SHP77 treated with DMSO at 0.1 percent for 48 hours (cell line): ENCODE results near the gene SPAG9.
"Not testable (repeated sequence)": the region's sequence is repeated elsewhere in the genome, so short reads cannot be mapped to it uniquely, and the experiment has no call there.

Source experiments
- DNase-seq: peaks from one replicate; lab custom pipeline; 2025; lab: John Stamatoyannopoulos, UW

Gene SPAG9

DNA sequence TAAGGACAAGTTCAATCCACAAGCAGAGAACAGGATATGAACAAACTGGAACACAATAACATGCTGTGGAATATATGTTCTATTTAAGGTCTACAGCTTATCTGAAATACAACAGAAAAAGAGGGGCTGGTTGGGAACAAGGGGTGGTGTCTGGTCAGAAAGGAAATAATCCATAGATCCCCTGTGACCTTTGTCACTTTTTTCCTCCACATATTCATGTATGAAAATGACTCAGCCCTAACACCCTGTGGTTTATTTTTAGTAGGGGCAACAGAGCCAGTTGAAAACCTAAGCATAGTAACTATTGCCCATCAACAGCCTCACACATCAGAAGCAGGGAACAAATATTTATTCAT lies 12.3 kb upstream of the SPAG9 start:
- DNase-seq: no peak

DNA sequence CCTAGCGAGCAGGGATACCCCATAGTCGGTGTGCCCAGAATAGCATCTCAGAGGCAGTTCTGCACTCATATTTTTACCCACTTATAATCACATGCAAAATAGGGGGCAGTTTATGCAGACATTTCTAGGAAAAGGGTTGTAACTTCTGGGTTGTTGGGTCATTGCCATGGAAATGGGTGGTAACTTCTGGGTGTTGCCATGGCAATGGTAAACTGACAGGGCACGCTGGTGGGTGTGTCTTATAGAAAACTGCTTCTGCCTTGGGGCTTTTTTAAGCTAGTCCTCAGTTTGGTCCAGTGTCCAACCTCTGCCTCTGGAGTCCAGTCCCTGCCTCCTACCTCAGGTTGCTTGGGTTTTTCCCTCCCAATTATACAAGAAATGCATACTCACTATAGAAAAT lies 7.4 kb upstream of the SPAG9 start:
- no peak for DNase-seq

DNA sequence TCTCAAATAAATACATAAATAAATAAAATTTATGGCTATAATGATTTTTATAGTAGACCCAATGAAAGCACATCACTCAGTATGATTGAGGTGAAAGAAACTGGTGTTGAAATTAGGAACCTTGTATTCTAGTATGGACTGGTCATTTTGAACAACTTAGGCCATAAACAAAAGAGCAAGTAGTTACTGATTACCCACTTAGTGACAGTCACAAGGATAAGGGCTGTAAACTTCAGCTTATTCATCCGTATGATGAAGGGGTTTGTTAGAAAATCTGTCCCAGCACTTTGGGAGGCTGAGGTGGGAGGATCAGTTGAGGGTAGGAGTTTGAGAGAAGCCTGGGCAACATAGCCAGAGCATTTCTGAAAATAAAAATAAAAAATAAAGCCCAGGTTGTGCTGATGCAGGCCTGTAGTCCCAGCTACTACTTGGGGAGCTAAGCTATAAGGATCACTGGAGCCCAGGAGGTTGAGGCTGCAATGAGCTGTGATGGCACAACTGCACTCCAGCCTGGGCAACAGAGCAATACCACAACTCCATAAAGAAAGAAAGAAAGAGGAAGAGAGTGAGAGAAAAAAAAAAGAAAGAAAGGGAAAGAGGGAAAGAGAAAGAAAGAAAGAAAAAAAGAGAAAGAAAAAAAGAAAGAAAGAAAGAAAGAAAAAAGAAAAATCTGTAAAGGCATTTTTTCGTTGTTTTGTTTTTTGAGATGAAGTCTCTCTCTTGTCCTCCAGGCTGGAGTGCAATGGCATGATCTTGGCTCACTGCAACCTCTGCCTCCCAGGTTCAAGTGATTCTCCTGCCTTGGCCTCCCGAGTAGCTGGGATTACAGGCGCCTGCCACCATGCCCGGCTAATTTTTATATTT lies 4.2 kb upstream of the SPAG9 start:
- DNase-seq: no peak

DNA sequence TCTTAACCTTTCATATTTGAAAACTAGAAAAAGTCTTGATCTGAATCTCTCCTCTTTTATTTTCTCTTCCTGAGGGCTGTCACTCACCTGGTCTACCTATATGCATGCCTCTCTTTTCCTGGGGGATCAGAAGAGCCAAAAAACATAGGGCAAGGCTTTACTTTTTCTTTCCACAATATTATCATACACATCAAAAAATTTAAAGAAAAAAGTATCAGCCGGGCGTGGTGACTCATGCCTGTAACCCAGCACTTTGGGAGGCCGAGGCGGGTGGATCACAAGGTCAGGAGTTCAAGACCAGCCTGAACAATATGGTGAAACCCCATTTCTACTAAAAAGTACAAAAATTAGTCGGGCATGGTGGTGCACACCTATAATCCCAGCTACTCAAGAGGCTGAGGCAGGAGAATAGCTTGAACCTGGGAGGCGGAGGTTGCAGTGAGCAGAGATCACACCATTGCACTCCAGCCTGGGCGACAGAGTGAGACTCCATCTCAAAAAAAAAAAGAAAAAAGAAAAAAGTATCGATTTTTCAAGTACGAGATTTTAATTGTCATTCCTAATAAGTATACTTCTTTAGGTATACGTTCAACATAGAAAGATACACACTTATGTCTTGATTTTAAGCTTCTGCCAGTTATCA lies 1.9 kb upstream of the SPAG9 start:
- not testable (repeated sequence) for DNase-seq

DNA sequence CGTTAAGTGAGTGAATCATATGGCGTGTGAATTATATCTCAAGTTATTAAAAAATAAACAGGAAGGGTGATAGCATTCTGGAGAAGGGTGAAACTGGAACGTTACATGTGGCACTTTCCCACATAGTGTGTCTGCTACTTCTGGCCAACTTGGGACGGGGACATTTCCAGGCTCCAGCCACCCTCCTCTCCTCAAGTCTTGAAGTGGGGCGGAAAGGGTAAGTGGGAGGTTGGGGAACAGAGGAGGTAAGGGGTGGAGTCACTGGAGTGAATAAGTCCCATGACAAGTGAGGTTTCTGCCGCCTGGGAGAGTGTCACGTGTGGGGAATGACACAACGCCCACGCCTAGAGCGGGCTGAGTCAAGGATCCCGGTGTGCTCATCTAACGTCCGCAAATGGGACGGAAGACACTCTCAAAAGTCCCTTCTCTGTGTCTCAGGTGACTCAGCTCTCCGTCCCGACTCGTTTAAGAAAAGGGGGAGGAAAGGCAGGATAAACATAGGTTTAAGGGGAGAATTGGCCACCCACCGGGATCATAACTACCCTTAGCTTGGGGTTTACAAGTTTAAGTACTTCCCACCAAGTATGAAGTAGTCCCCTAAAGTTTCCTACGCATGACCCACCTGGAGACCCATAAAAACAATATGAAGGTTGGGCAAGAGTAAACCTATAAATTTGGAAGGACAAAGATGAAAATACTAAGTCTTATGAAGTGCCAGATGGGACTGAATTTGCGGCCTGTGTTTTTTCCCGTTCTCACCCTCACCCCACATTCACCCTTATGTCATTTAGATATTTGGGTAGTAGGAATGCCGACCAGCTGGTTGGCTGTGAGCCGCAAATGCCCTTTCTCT lies 1.2 kb upstream of the SPAG9 start:
- peak; percentile 54 for DNase-seq

DNA sequence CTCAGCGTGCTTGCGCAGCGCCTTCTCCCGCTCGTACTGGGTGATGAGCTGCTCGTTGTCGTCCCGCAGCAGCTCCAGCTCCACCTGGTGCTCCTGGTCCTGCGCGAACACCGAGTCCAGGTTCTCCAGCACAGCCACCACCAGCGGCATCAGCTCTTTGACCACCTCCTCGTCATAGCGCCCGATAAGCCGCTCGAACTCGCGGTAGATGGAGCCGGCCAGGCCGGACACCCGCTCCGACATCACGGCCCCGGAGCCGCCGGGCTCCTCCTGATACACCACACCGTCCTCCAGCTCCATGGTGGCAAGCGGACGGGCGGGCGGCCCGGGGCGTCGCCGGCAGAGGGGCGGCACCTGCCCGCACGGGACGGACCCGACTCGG lies 320 bp downstream of the SPAG9 start:
- peak; percentile 30 for DNase-seq

DNA sequence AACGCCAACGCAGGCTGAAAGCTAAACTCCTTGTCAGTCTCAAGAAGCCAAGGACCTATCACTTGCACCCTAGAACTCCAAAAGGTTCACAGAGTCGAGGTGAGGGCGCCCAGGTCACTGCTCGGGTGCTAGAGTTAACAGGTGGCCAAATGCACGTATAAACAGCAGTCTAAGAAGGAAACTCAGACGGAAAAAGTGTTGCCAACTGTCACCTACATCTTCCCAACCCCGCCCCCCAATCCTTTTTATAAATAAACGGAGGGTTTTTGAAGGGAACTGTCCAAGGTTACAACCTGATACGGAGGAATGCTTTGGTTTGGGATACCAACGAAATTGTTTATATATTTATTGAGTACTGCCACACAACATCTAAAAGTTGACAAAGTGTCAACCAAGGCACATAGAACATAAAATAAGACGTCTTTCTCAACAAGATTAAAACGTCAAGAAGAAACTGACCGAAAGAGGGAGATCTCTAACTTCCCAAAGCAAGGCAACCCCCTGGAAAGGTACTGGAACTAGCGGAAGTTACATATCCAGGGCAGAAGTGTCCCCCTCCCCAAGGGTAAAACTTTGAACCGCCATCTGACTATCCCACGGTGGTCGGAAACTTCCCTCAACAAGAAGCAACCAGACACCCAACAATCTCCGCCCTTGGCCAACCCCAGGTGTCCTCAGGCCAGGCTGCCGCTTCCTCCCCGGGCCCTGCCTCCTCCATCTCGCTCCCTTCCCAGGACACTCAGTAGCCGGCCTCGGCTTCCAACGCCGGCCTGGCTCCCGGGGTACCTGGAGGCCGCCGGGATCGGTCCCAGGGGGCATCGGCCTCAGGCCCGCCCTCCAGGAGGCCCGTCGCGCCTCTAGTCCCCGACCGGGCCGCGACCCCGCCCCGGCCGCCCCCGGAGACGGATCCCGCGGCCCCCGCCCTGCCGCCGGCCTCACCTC lies 982 bp downstream of the SPAG9 start:
- DNase-seq: no peak

DNA sequence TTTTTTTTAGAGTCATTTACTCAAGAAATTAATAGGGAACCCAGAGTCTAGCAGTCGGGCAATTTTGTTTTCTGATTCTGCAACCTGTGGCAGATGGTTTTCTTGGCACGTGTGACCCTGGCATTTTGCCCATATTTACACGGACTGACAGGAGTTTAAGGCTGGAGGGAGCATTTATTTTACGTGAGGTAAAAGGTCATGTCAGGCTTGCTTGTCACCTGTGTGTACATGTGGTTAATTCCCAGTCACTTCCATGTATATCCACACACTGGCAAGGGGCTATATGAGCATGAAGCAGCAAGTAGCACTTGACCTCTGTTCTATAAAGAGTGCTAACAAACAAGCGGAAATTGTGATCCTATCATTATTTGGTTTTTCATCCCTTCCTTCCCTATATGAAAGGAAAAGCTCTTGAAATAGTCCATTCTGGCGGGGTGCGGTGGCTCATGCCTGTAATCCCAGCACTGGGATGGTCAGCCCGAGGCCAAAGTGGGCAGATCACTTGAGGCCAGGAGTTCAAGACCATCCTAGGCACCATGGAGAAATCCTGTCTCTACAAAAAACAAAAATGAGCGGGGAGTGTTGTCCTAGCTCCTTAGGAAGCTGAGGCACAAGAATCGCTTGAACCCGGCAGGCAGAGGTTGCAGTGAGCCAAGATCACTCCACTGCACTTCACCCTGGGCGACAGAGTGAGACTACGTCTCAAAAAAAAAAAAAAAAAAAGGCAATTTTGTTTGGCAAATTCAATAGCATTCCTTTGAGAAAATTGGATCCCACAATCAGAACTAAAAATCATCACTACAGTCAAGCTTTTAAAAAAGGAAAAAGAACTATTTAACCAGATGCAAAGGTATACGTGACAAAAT lies 2.1 kb downstream of the SPAG9 start:
- peak; percentile 98 for DNase-seq

DNA sequence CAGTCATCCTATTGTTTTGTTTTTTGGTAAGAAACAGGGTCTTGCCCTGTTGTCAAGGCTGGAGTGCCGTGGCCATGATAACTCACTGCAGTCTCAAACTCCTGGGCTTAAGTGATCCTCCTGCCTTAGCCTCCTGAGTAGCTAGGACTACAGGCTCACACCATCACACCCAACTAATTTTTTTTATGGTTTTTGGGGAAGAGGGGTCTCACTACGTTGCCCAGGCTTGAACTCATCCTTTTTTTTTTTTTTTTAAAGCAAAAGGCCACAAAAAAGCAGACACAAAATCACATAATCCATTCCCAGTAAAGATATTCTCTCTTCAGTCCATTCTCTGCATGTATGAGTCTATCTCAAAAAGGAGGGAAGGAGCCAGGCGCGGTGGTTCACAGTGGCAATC lies 5.5 kb downstream of the SPAG9 start:
- no peak for DNase-seq

DNA sequence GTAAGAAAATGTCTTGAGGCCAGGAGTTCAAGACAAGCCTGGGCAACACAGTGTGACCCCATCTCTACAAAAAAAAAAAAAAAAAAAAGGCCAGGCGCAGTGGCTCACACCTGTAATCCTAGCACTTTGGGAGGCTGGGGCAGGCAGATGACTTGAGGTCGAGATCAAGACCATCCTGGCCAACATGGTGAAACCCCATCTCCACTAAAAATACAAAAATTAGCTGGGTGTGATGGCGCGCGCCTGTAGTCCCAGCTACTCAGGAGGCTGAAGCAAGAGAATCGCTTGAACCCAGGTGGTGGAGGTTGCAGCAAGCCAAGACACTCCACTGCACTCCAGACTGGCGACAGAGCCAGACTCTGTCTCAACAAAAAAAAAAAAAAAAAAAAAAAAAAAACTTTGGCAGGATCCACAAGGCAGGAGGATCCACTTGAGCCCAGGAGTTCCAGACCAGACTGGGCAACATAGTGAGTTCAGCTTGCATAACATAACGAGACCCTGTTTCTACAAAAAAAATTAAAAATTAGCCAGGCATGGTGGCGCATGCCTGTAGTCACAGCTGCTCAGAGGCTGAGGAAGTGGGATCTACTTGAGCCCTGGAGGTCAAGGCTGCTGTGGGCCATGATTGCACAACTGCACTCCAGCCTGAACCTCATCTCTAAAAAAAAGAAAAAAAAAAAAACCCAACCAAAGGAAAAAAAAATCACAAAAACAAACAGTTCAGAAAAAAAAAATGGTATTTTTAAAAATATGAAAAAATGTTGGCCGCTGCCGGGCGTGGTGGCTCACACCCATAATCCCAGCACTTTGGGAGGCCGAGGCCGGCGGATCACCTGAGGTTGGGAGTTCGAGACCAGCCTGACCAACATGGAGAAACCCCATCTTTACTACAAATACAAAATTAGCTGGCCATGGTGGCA lies 8.1 kb downstream of the SPAG9 start:
- DNase-seq: not testable (repeated sequence)

DNA sequence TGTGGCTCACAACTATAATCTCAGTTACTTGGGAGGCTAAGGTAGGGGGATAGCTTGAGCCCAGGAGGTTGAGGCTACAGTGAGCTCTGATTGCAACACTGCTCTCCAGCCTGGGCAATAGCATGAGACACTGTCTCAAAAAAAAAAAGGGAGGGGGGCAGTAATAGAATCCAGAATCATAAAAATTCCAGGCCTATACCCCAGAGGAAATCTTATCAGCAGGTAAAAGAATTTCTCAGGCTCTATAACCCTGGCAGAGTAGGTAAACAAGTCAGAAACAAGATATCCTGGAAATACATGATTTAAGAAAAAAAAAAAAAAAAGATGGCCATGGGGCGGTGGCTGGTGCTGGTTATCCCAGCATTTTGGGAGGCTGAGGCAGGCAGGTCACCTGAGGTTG lies 12.9 kb downstream of the SPAG9 start:
- DNase-seq: no peak

DNA sequence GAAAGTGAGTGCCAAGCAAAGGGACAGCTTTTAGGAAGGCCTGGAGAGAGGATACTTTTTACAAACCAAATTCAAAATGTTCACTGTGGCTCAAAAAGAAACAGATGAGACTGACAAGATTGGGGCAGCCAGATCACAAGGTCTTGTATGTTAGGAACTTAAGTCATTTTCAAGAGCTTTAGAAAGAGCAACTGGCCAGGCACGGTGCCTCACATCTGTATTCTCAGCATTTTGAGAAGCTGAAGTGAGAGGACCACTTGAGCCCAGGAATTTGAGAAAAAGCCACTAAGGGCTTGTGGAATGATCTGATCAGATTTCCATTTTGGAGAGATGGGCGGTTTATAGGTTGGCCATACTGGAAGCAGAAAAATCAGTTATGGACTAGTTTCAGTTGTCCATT lies 17.2 kb downstream of the SPAG9 start:
- no peak for DNase-seq

DNA sequence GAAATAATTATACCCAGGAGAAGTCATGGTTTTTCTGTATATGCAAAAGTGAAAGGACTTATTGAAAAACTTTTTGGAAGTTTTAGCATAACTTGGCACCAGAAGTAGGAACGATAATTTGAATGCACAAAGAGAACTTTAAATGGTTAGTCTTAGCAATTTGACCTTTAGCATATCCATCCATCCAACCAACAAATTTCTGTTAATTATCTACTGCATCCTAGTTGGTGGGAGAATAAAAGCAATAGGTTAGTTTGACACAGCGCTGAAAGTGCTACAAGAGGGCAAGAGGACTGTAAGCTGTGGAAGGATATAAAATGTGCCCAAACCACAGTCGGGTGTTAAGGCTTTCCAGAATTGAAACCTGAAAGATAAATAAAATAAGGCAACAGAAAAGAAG lies 17.6 kb downstream of the SPAG9 start:
- no peak for DNase-seq

DNA sequence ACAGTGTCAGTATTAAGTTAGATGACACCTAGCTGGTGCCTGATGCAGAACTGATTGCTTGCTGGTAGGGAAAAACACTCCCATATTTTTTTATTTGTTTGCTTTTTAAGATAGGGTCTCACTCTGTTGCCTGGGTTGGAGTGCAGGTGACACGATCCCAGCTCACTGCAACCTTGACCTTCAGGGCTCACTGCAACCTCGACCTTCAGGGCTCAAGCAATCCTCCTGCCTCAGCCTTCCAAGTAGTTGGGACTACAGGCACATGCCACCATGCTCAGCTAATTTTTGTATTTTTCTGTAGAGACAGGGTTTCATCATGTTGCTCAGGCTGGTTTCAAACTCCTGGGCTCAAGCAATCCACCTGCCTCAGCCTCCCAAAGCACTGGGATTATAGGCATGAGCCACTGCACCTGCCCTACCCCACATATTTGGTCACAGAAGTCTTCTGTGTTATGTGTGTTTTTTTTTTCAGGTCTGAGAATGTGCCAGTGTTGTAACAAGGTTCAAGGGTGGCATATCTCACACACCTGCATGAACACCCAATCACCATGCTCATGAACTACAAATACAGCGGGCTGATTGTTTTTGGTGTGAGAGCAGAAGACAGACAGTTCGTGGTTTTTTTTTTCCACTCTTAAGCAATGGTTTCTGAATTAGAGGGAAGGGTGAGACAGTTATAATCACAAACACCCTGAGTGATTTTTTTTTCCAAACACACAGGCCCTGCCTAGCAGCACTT lies 22.8 kb downstream of the SPAG9 start:
- no peak for DNase-seq

DNA sequence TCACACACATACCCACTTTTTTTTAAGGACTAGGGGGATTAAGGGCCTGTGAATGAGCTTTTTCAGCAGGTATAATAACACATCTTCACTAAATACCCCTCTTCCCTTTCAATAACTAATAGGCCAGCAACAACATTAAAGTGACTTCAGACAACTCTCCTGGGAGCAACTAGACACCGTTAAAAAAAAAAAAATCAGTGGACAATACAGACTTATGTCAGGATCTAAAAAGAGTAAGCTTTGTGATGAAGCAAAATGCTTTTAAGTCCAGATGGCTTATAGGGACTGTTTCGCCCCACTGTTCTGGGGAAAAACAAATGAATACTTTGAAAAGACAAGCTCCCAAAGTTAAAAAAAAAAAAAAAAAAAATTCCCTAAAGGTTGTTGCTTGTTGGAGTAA lies 29.0 kb downstream of the SPAG9 start:
- DNase-seq: no peak

DNA sequence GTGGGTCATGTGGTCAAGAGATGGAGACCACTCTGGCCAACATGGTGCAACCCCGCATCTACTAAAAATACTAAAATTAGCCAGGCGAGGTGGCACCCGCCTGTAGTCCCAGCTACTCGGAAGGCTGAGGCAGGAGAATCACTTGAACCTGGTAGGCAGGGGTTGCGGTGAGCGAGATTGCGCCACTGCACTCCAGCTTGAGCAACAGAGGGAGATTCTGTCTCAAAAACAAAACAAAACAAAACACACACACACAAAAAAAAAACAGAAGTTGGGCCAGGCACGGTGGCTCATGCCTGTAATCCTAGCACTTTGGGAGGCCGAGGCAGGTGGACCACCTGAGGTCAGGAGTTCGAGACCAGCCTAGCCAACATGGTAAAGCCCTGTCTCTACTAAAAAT lies 31.8 kb downstream of the SPAG9 start:
- not testable (repeated sequence) for DNase-seq

DNA sequence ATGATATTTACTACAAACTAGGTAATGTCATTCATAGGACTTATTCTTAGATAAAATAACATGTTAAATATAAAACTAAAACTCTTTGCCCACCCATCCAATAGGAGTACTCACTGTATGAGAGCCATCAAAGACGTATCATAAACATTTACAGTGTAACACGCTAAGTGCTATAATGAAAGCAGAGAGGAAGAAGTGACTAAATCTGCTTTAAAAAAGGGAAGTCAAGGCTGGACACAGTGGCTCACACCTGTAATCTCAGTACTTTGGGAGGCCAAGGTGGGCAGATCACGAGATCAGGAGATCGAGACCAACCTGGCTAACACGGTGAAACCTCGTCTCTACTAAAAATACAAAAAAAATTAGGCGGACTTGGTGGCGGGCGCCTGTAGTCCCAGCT lies 32.4 kb downstream of the SPAG9 start:
- no peak for DNase-seq

DNA sequence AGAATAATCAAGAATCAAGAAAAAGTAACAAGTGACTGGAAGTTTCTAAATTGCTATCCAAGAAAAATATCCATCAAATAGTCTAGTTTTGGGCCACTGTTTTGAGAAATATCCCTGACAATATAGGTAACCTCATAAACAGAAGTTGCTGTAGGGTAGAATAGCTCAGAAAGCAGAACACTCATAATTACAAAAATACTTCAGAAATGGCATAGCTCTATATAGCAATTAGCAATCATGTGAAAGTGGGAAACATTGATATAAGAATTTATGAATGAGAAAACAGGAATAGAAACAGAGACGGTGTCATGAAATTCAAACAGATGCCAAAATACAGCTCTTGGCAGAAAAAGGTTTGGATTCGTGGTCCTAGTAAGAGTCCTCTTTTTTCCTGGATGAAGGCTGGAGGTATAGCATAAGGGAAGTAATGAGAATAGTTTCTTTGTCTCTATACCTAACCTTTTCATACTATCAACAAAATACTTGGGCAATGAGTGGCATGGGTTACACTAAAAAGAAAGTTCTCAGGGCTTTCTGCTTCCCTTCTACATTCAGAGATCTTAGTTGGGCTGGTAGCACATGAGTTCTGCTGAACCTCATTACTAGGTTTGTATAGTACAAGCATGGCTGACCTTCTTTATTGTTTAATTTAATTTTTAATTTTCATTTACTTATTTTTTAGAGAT lies 33.5 kb downstream of the SPAG9 start:
- no peak for DNase-seq
